HG03432 (cell line): Measurements from ENCODE around the gene SLBP.
"Not testable (repeated sequence)": the region's sequence is repeated elsewhere in the genome, so short reads cannot be mapped to it uniquely, and the experiment has no call there.

Experiments
- ATAC-seq: cut with Tn5 transposase; IDR thresholded peaks from one replicate; pipeline ENCODE4 v1.9.1; 2021; ENCODE audit warnings: mild to moderate bottlenecking, moderate library complexity; ENCODE audit not compliant: unreplicated experiment

Gene SLBP

GRCh38 chr4:1678244-1678643 is 33.9 kb downstream of the SLBP start:
- no peak for ATAC-seq

DNA sequence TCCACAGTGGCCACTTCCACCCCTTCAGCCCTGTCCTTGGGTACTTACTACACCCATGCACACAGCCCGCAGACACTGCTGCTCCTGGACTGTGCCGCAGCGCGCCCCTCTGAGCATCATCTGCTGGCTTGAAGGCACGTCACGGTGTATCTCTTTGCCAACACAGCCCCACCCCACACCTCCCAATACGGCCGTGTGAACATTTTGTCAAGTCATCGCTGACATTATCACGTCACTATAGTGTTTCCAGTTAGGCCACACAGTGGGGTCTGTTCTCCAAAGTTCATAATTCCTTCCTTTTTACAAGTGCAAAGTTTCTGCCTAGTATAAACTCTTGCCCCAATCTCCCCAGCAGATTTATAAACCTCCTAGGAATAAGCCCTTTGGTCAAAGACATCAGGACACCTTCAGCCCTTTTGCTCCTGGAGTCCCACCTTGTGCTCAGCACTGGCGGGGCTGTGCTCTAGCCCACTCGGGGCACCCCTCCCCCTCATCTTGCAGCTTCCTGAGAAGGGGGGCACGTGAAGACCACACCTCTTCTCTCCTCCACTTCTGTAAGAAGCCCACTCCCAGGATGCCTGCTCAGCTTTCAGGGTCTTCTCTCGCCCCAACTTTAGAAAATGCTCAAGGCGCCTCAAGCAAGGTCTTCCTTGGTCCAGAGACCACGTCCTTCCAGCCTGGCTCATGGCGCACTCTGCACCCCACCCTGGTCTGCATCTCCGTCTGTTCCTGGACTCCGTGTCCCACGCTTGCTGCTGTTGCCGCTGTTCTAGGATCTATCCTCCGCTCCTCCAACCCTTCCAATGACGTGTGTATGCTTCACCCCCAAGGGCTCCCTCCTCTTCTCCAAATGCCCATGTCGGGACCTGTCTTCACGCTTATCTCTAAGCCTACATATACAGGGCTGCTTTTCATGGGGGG is 35.3 kb downstream of the SLBP start:
- ATAC-seq: no peak

GRCh38 chr4:1675802-1676137 is 36.3 kb downstream of the SLBP start:
- ATAC-seq: no peak

GRCh38 chr4:1675136-1675801 is 36.9 kb downstream of the SLBP start:
- ATAC-seq: no peak

- no peak for ATAC-seq
Observed at GRCh38 chr4:1674682-1675081, 37.4 kb downstream of the SLBP start.

DNA sequence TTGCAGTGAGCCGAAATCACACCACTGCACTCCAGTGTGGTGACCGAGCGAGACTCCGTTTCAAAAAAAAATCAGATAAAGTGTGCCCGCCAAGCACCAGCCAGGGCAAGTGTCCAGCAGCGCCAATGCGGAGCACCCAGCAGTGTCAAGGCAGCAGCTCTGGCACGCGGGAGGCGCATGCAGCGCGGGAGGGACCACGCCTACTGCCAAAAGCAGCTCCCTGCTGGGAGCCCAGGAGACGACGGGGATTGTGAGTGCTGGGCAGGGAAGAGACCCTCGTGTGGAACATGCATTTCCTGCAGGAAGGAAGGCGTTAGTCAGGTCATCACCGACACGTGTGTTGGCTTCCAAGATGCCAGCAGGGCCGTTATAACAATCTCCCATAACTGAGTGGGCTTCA is 38.4 kb downstream of the SLBP start:
- ATAC-seq: no peak

DNA sequence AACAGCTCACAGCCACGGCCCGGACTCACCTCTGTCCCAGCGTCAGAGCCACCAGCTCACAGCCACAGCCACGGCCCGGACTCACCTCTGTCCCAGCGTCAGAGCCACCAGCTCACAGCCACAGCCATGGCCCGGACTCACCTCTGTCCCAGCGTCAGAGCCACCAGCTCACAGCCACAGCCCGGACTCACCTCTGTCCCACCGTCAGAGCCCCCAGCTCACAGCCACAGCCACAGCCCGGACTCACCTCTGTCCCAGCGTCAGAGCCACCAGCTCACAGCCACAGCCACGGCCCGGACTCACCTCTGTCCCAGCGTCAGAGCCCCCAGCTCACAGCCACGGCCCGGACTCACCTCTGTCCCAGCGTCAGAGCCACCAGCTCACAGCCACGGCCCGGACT is 41.1 kb downstream of the SLBP start:
- not testable (repeated sequence) for ATAC-seq

DNA sequence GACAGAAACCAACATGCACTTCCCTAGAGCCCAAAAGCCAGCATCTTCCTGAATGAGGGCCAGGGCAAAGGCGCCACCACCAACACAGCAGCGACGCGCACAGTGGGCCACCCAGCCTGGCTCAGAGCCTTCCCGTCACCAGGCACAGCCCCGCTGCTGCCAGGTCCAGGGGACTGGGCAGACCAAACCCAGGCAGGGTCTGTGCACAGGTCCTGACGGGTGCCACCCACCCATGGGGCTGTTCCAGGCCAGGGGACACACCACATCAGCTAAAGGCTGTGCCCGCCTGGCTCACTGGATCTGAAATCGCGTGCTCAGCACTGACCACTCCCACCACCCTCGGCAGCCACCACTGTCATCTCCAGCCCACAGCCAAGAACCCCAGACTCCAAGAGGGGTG is 41.8 kb downstream of the SLBP start:
- ATAC-seq: no peak

DNA sequence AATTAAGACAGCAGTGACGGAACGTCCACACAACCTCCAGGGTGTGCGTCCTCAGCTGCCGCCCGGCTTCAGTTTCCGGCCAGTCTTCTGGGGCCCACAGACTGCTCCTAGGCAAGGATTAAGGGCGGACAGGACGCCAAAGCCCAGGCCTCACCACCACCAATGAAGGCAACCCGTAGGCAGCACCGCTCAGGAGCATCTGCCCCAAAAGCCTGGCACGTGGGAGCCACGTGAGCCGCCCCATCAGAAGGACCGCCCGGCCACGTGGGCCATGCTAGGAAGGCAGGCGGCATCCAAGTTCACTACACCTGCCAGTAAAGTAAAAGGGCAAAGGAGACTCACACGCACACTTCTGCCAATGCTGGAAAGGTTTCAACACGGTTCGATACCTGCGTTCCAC is 42.3 kb downstream of the SLBP start:
- no peak for ATAC-seq

DNA sequence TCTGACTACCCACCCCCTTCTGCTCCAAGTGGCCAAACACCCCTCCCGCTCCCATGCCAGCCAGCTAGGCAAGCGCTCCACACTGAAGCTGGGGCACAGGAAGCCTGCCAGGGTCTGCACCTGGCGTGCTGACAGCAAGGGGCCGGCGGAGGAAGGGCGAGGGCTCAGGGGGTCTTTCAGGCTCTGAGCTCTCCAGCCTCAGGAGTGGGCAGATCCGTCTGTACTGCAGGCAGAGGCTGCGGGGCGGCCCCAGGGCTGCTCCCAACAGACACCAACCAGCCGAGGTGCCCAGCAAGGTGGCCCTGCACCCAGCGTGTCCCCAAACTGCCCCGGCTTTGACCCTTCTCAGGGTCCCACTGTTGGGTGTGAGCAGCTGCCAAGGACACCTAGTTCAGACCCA is 42.8 kb downstream of the SLBP start:
- no peak for ATAC-seq

GRCh38 chr4:1668488-1668840 is 43.7 kb downstream of the SLBP start:
- no peak for ATAC-seq

DNA sequence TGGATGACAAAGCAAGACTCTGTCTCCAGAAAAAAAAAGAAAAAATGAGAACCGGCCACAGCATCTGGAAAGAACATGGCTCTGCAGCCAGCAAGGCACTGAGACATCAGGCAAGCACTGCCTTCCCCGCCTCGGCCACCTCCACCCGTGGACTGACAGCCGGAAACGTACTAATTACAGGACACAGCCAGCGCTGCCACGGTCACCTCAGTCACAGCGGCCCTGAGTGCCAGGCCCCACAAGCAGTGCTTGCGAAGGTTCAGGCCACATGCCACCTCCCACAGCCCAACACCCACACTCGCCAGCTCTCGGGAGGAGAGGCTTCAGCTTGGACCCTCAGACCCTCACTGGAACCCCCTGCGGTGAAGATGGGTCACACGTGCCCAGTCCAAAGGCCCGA is 44.8 kb downstream of the SLBP start:
- no peak for ATAC-seq

DNA sequence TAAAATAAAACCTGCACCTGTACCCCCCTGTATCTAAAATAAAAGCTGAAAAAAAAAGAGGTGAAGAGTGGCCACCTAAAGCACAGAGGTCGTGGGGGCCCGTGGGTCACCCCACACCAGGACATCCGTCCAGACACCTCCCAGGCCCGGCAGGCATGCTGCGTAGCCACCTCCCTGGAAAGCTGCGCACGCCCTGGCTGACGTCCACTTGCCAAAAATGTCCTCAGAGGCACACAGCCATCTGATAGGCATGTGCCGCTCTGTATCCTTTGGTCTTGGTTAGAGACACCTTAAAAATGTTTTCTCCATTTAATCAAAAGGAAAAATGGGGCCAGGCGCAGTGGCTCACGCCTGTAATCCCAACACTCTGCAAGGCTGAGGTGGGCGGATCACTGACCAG is 45.7 kb downstream of the SLBP start:
- ATAC-seq: no peak

DNA sequence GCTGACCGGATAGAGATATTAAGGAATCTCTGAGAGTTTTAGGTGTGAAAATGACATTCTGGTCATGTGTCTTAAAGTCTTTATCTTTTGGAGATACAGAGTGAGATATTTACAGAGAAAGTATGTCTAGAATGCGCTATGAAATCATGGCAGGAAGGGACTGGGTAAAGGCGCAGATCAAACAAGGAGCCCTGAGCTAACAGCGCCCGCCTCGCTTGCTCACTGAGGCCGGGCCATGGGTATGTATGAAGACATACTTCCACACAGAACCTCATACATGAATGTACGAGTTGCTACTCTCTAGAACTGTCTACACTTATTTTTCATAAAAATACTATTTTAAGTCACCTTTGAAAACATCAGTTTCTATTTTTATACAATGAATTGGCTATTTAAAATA is 48.0 kb downstream of the SLBP start:
- no peak for ATAC-seq

- ATAC-seq: no peak
Observed at GRCh38 chr4:1663549-1663948, 48.6 kb downstream of the SLBP start.

- no peak for ATAC-seq
Observed at GRCh38 chr4:1661695-1662094, 50.4 kb downstream of the SLBP start.

DNA sequence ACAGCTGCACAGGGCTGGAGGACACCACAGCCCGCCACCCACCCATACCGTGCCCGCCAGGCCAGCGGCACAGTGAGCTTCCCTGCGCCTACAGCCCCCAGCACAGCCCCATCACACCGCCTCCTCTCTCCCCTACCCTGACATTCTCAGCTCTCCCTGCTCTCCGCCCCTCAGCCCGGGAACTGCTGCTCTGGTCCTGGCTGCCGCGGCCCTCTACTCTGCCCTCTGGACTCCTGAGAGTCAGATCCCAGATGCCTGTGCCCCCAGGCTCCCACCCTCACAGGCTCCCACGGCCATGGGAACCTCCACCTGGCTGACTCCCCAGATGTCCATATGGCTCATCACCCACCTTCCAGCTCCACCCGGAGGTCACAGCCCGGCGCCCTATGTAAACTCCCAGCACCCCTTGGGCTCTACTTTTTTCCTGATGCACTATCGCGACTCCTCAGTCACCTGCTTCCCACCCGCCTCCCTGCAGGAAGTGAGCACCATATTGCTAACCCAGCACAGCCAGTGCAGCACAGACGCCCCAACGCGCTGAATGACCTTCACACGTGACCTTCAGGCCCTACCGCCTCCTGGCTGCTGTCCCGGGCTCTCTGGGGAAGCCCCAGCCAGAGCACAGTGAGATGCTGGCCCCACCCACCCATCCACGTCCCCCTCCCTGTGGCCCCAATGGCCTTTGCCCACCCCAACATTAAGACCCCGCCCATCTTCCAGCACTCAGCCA is 51.0 kb downstream of the SLBP start:
- no peak for ATAC-seq

DNA sequence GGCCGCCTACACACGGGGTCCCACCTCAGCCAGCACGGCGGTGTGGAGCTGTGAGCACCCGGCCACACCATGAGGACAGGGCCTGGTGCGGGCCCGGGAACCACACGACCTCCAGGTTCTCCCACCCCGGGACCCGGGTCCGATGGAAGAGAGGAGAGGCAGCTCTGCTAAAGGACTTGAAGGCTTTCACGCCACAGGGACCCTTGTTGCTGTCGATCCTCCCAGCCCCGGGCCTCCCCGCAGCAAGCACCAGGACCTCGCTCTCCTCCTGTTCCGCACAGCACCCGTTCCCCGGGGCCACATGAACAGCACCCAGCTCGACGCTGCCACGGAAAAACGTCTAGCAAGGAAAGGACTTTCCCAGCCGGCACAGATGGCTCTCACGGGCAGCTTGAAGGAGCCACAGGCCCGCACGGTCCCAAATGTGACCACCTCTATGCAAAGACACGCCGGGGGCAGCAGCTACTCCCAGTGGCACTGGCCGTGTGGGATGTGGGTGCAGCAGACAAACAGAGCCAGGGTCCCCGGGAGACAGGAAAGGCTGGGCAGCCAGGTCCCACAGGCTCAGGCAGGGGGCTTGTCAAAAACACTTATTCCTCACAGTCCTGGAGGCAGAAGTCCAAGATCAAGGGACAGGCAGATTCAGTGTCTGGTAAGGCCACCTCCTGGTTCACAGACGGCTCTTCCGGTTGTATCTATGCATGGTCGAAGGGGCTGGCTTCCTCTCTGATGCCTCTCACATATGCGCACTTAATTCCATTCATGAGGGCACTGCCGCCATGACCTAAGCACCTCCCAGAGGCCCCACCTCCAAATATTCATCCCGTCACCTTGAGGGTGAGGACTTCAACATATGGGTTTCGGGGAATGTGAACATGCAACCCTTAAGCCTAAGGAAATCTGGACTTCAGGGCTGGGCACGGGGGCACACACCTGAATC is 52.7 kb downstream of the SLBP start:
- ATAC-seq: no peak

DNA sequence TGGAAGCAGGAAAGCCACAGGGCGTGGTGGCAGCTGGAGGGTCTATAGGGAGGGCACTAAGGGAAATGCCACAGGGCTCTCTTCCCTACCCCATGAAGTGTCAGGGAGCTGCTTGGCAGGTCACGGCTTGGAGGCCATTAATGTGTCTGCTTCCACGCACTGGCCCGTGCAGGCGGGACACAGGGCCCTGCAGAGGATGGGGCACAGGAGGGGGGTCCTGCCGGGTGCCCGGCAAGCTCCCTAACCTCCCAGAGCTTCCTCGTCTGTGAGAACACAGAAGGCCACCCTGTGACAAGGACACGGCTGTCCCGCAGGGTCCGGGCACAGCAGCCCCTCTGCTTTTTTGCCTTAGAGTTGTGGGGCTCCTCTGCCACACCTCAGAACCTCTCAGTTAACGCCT is 53.5 kb downstream of the SLBP start:
- no peak for ATAC-seq

DNA sequence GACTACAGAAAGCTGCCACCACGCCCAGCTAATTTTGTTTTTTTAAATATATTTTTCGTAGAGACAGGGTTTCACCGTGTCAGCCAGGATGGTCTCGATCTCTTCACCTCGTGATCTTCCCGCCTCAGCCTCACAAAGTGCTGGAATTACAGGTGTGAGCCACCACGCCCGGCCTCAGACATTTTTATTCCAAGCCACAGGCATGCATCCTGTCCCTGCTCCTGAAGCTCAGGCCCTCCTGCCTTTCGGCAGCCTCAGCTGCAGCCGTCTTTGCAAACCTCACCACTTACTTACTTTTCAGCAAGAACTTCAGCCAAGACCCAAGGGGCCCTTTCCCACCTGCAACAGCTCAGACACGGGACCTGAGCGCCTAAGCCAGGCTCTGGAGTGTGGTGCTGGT is 54.0 kb downstream of the SLBP start:
- ATAC-seq: no peak

DNA sequence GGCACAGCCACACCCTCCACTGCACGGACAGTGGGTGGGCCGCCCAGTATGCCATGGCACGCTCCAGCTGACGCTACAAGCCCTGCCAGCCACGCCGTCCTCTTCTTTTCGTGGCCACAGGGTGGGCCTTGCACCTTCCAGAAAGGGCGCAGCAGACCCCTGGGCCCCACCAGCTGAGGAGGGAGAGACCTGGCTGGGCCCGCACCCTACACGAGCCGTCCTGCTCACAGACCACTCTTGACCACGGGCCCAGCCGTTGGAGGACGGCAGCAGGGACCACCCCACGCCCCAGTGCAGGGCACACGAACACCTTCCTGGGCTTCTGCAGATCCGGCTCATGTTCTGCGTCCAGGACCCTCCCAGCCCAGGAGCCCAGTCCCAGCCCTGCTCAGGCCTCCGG is 55.1 kb downstream of the SLBP start:
- no peak for ATAC-seq
